A673 (cell line): ENCODE measurements around the gene MEAK7.

Experiments
- CTCF ChIP-seq: fragments of 300-800, 200-600 bp; sonication (generic); conservative IDR thresholded peaks from 2 replicates; pipeline ENCODE4 v1.5.1; 2017; ENCODE audit warnings: low read depth, mild to moderate bottlenecking, antibody characterized with exemption, low read length, moderate library complexity, mixed read lengths
- EZH2 ChIP-seq: fragments of 200-600 bp; sonication (generic); IDR thresholded peaks from 2 replicates; pipeline ENCODE4 v1.6.1; 2017; ENCODE audit warnings: borderline replicate concordance, low read depth, mild to moderate bottlenecking, mixed read lengths, antibody characterized with exemption, low read length; ENCODE audit not compliant: poor library complexity, severe bottlenecking

DNA sequence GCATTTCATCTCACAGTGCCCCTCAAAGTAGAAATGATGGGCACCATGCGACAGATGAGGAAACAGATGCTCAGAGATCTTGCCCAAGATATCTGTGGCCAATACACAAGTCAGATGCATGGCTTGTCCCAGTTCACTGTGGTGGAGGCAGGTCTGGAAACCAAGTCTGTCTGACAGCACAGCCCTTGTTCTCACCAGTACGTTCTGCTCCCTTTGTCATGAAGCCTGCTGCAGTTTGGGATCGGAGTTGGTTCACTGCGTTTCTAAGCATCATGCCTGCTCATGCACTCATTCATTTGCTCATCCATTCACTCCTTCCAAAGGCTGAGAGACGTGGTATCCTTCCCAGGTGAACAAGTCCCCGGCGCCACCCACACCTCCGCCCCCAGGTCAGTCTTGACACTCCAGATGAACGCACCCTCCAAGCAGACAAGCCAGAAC is 27.2 kb upstream of the MEAK7 start:
- no peak for TF ChIP-seq CTCF
- TF ChIP-seq EZH2 = no peak
